ENCODE measurements around the gene BTF3L4. TPM values are rescaled to one million over a fixed set of nuclear protein-coding genes. Genes with fewer than 3 reads are reported as not detected.

BTF3L4 gene
- total and polyA plus RNA-seq, 2 experiments from 2014 or later, result 112 to 154 TPM

DNA sequence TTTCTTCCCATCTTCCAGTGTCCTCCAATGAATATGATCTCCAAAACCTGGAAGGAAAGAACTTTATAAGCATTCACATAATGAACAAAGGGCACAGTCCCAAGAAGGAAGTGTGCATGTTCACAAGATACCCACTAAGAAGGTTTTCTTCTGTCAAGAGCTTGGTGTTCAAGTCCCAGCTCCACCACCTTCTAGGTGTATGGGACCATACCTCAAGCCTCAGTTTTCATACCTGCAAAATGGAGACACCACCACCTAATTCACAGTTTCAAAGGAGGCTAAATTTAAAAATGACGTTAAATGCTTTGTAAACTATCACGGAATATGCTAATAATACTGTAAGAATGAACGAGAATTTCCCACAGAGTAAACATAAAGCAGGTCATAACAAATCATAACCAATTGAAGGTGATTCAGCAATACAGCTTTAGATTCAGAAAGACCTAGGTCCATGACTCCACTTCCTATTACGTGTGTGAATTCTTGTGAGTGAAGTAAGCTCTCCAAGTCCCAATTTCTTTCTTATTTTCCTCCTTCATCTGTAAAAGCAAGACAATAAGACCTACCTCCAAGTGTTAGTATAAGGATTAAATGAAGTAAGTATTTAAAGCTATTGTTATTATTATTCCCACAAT is 14.4 kb upstream of the BTF3L4 start:
- Histone ChIP-seq H3K27ac (ENCODE audit: low read depth) (peak overlapping the region; percentile 39; the same call in 1 of the 2 replicates), H3K4me3 (no peak overlapping the region), H3K4me1 (ENCODE audit: insufficient read depth) (no peaks in the 10 kb centered on the region), H3K9me2 (ENCODE audit: insufficient read depth) (no peaks in the 10 kb centered on the region), H4K20me1 (replicated peaks; ENCODE audit: insufficient read depth) (peaks cover 30% of the 10 kb centered on the region), H2AFZ (no peak overlapping the region), H3K4me2 (no peak overlapping the region), H3K36me3 (ENCODE audit: insufficient read depth) (peaks cover 4% of the 10 kb centered on the region), H3K27me3 (ENCODE audit: insufficient read depth) (no peaks in the 10 kb centered on the region), H3F3A (replicated peaks; ENCODE audit: low read depth) (0 out of 2 replicates have a peak, but pooled peaks cover 5% of the 10 kb centered on the region), H3K79me2 (replicated peaks; ENCODE audit: insufficient read depth) (peaks cover 46% of the 10 kb centered on the region)
- DNase-seq (ENCODE audit: low spot score) (no peak), ATAC-seq (no peak)
- H3K4me3 Mint-ChIP-seq, result no peak overlapping the region
- H3K27ac Mint-ChIP-seq, result no peak overlapping the region; the same call in 1 of the 2 replicates
- no peaks in the 10 kb centered on the region for H3K4me1 Mint-ChIP-seq
- TF ChIP-seq ZNF114 (CRISPR knock-in tag; IDR thresholded peaks at IDR 0.05) (no peak), EZH2phosphoT487 (IDR thresholded peaks at IDR 0.05; ENCODE audit: unreplicated experiment) (no peak), REST (IDR thresholded peaks at IDR 0.05; ENCODE audit: unreplicated experiment) (no peak), CREB1 (CRISPR knock-in tag; IDR thresholded peaks at IDR 0.05; ENCODE audit: low read depth) (no peak)
- TF ChIP-seq, protein P1, sequence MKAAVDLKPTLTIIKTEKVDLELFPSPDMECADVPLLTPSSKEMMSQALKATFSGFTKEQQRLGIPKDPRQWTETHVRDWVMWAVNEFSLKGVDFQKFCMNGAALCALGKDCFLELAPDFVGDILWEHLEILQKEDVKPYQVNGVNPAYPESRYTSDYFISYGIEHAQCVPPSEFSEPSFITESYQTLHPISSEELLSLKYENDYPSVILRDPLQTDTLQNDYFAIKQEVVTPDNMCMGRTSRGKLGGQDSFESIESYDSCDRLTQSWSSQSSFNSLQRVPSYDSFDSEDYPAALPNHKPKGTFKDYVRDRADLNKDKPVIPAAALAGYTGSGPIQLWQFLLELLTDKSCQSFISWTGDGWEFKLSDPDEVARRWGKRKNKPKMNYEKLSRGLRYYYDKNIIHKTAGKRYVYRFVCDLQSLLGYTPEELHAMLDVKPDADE (IDR thresholded peaks at IDR 0.05), result no peak
- peaks cover 36% of the 10 kb centered on the region; the same call in 2 of the 3 replicates for H3K36me3 Mint-ChIP-seq (ENCODE audit: low read depth)
- no peaks in the 10 kb centered on the region for H3K9me3 Mint-ChIP-seq
- H3K27me3 Mint-ChIP-seq (ENCODE audit: insufficient read depth, low read depth, poor library complexity), result no peaks in the 10 kb centered on the region

GRCh38 chr1:52045236-52045635 is 10.9 kb upstream of the BTF3L4 start:
- no peaks in the 10 kb centered on the region for H3K36me3 ChIP-seq (ENCODE audit: insufficient read depth)
- H3K4me3 ChIP-seq, result no peak overlapping the region
- H3K27ac Mint-ChIP-seq, result no peak overlapping the region
- H3K9me2 ChIP-seq (ENCODE audit: insufficient read depth), result no peaks in the 10 kb centered on the region
- H3F3A ChIP-seq (replicated peaks; ENCODE audit: low read depth), result no peaks in the 10 kb centered on the region
- DNase-seq (ENCODE audit: low spot score) (no peak), ATAC-seq (no peak)
- no peaks in the 10 kb centered on the region for H3K4me1 ChIP-seq (ENCODE audit: insufficient read depth)
- H3K27me3 ChIP-seq (ENCODE audit: insufficient read depth), result no peaks in the 10 kb centered on the region
- H2AFZ ChIP-seq, result no peak overlapping the region
- H3K4me2 ChIP-seq, result no peak overlapping the region
- H3K36me3 Mint-ChIP-seq (ENCODE audit: low read depth), result peaks cover 18% of the 10 kb centered on the region
- H3K4me1 Mint-ChIP-seq, result no peaks in the 10 kb centered on the region
- H3K27me3 Mint-ChIP-seq (ENCODE audit: insufficient read depth, low read depth, poor library complexity), result no peaks in the 10 kb centered on the region
- no peak overlapping the region for H3K4me3 Mint-ChIP-seq
- peak overlapping the region; percentile 7; the same call in 1 of the 2 replicates for H3K27ac ChIP-seq (ENCODE audit: low read depth)
- no peaks in the 10 kb centered on the region; the same call in 2 of the 3 replicates for H3K9me3 Mint-ChIP-seq
- H3K79me2 ChIP-seq (replicated peaks; ENCODE audit: insufficient read depth), result peaks cover 82% of the 10 kb centered on the region
- H4K20me1 ChIP-seq (replicated peaks; ENCODE audit: insufficient read depth), result peaks cover 33% of the 10 kb centered on the region
- TF ChIP-seq EZH2 (IDR thresholded peaks at IDR 0.05; ENCODE audit: low read depth, unreplicated experiment), result no peak
- TF ChIP-seq, protein P2, sequence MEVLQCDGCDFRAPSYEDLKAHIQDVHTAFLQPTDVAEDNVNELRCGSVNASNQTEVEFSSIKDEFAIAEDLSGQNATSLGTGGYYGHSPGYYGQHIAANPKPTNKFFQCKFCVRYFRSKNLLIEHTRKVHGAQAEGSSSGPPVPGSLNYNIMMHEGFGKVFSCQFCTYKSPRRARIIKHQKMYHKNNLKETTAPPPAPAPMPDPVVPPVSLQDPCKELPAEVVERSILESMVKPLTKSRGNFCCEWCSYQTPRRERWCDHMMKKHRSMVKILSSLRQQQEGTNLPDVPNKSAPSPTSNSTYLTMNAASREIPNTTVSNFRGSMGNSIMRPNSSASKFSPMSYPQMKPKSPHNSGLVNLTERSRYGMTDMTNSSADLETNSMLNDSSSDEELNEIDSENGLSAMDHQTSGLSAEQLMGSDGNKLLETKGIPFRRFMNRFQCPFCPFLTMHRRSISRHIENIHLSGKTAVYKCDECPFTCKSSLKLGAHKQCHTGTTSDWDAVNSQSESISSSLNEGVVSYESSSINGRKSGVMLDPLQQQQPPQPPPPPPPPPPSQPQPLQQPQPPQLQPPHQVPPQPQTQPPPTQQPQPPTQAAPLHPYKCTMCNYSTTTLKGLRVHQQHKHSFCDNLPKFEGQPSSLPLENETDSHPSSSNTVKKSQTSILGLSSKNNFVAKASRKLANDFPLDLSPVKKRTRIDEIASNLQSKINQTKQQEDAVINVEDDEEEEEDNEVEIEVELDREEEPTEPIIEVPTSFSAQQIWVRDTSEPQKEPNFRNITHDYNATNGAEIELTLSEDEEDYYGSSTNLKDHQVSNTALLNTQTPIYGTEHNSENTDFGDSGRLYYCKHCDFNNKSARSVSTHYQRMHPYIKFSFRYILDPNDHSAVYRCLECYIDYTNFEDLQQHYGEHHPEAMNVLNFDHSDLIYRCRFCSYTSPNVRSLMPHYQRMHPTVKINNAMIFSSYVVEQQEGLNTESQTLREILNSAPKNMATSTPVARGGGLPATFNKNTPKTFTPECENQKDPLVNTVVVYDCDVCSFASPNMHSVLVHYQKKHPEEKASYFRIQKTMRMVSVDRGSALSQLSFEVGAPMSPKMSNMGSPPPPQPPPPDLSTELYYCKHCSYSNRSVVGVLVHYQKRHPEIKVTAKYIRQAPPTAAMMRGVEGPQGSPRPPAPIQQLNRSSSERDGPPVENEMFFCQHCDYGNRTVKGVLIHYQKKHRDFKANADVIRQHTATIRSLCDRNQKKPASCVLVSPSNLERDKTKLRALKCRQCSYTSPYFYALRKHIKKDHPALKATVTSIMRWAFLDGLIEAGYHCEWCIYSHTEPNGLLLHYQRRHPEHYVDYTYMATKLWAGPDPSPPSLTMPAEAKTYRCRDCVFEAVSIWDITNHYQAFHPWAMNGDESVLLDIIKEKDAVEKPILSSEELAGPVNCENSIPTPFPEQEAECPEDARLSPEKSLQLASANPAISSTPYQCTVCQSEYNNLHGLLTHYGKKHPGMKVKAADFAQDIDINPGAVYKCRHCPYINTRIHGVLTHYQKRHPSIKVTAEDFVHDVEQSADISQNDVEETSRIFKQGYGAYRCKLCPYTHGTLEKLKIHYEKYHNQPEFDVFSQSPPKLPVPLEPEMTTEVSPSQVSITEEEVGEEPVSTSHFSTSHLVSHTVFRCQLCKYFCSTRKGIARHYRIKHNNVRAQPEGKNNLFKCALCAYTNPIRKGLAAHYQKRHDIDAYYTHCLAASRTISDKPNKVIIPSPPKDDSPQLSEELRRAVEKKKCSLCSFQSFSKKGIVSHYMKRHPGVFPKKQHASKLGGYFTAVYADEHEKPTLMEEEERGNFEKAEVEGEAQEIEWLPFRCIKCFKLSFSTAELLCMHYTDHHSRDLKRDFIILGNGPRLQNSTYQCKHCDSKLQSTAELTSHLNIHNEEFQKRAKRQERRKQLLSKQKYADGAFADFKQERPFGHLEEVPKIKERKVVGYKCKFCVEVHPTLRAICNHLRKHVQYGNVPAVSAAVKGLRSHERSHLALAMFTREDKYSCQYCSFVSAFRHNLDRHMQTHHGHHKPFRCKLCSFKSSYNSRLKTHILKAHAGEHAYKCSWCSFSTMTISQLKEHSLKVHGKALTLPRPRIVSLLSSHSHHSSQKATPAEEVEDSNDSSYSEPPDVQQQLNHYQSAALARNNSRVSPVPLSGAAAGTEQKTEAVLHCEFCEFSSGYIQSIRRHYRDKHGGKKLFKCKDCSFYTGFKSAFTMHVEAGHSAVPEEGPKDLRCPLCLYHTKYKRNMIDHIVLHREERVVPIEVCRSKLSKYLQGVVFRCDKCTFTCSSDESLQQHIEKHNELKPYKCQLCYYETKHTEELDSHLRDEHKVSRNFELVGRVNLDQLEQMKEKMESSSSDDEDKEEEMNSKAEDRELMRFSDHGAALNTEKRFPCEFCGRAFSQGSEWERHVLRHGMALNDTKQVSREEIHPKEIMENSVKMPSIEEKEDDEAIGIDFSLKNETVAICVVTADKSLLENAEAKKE (CRISPR knock-in tag; IDR thresholded peaks at IDR 0.05), result no peak
- no peak for TF ChIP-seq JUNB (IDR thresholded peaks at IDR 0.05; ENCODE audit: unreplicated experiment)
- no peak for TF ChIP-seq ZNF331 (CRISPR knock-in tag; IDR thresholded peaks at IDR 0.05; ENCODE audit: low read depth)
- no peak for TF ChIP-seq EZH2phosphoT487 (IDR thresholded peaks at IDR 0.05; ENCODE audit: unreplicated experiment)
- no peak for TF ChIP-seq CREB1 (CRISPR knock-in tag; IDR thresholded peaks at IDR 0.05; ENCODE audit: low read depth)
- no peak for TF ChIP-seq STAT1 (IDR thresholded peaks at IDR 0.05; ENCODE audit: unreplicated experiment)
